NT2/D1 (cell line): ENCODE data around the gene PRR36.
"Not testable (repeated sequence)": the region's sequence is repeated elsewhere in the genome, so short reads cannot be mapped to it uniquely, and the experiment has no call there.

Experiments
- DNase-seq: peaks from one replicate; pipeline ENCODE4 v3.0.0-alpha.2; 2011; ENCODE audit warnings: low read depth, low spot score
- H3K27me3 ChIP-seq: 2 replicates; pipeline ENCODE4 v1.6.0; 2011; ENCODE audit warnings: mild to moderate bottlenecking; ENCODE audit not compliant: insufficient read length, insufficient read depth
- H3K36me3 ChIP-seq: 2 replicates; pipeline ENCODE4 v1.6.1; 2011; ENCODE audit warnings: mild to moderate bottlenecking, low read length, mixed read lengths; ENCODE audit not compliant: insufficient read depth, insufficient read length
- H3K4me1 ChIP-seq: 2 replicates; pipeline ENCODE4 v1.5.1; 2011; ENCODE audit not compliant: insufficient read depth, insufficient read length
- H3K4me3 ChIP-seq: 2 replicates; pipeline ENCODE4 v1.5.1; 2011; ENCODE audit warnings: low read depth; ENCODE audit not compliant: insufficient read length
- H3K9ac ChIP-seq: 2 replicates; pipeline ENCODE4 v1.6.0; 2011; ENCODE audit warnings: low read depth; ENCODE audit not compliant: insufficient read length
- H3K9me3 ChIP-seq: 2 replicates; pipeline ENCODE4 v1.5.1; 2011; ENCODE audit warnings: mild to moderate bottlenecking, low read length; ENCODE audit not compliant: insufficient read depth
- SUZ12 ChIP-seq: IDR thresholded peaks from 2 replicates; pipeline ENCODE4 v1.6.1; 2011; ENCODE audit not compliant: insufficient read length, insufficient read depth; ENCODE audit errors: extremely low read depth
- YY1 ChIP-seq: IDR thresholded peaks from 2 replicates; pipeline ENCODE4 v1.6.1; 2011; ENCODE audit not compliant: insufficient read length, insufficient read depth
- ZNF274 ChIP-seq: IDR thresholded peaks from 2 replicates; pipeline ENCODE4 v1.6.1; 2011; ENCODE audit warnings: mild to moderate bottlenecking, low read depth, low read length

The PRR36 gene

DNA sequence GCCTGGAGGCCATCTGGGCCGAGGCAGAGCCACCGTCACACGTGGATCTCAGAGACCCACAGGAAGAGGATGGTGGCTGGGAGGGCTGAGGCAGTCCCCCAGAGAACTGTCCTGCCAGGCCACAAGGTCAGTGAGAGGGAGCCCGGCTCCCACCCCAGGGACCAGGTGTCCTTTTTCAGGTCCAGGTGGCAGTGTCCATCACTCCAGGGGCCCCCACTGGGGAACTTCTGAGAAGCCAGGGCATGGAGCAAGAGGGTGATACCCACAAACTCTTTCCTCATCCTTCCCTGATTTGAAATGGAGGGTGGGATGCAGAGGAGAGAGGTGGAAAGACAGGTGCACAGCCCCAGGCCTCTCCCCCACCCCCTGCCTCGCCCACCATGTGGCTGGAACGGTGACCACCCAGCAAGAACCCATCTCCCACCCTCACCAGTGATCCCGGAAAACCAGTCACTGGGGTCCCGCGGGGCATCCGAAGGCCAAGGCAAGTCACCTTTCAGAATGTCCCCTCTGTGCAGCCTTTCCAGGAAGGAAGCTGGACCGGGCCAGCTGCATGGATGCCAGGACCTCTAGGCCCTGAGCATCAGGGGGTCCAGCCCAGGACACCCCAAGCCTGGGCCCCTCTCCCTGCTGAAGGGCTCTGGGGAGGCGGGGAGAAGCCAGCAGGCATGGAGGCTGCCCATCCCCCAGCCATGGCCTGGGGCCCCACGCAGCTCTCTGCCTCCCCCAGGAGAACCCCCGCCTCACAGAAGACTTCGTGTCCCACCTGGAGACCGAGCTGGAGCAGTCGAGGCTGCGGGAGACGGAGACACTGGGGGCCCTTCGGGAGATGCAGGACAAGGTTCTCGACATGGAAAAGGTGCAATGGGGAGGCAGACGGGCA lies 14.1 kb downstream of the PRR36 start:
- TF ChIP-seq SUZ12 (no peak), ZNF274 (no peak), YY1 (no peak)
- no peak overlapping the region for H3K4me3 ChIP-seq
- peaks cover 62% of the 10 kb centered on the region for H3K4me1 ChIP-seq
- peaks cover 35% of the 10 kb centered on the region for H3K27me3 ChIP-seq
- DNase-seq: no peak
- no peaks in the 10 kb centered on the region for H3K9me3 ChIP-seq
- H3K9ac ChIP-seq: peak overlapping the region; percentile 32
- no peaks in the 10 kb centered on the region for H3K36me3 ChIP-seq

DNA sequence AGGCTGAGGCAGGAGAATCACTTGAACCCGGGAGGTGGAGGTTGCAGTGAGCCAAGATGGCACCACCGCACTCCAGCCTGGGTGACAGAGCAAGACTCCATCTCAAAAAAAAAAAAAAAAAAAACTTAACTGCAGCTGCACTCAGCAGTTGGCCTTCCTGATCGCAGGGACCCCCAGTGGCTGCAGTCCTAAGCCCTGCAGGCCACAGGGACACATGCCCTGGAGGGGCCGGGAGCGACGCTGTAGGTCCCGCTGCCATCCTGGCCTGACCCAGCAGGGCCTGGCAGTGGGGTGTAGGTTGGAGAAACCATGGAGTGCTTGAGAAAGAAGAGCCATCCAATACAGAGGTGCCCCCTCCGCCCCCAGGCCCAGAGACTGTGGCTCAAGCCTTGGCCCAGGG lies 15.1 kb downstream of the PRR36 start:
- not testable (repeated sequence) for H3K4me3 ChIP-seq, H3K36me3 ChIP-seq, H3K9ac ChIP-seq, DNase-seq, H3K9me3 ChIP-seq
- Histone ChIP-seq H3K27me3 (peaks cover 43% of the 10 kb centered on the region), H3K4me1 (peaks cover 59% of the 10 kb centered on the region)

DNA sequence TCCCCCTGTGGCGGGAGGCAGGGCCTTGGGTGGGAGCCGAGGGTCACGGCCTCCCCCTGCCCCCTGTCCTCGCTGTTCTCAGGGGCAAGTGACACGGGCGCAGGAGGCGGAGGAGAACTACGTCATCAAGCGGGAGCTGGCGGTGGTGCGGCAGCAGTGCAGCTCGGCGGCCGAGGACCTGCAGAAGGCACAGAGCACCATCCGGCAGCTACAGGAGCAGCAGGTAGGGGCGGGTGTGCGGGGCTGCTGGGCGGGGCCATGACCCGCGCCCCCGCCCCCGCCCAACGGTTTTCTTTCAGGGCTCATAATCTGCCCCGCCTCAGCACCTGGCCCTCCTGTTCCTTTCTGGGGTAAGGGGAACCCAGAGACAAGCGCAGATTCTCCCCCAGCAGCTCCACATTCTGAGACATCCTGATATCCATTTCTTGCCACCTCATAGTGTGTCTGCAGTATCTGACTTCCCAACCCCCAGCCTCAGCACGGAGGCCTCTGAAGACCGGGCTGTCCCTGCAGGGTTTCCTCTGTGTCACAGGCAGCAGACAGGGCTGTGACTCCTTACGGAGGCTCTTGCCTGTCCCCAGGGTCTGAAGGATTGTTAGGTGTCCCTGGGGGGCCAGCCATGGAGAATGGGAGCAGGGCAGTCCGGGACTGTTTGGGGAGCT lies 15.9 kb downstream of the PRR36 start:
- no peak for TF ChIP-seq SUZ12
- no peak for TF ChIP-seq ZNF274
- no peak for TF ChIP-seq YY1
- H3K9me3 ChIP-seq: no peaks in the 10 kb centered on the region
- peak overlapping the region; percentile 21 for H3K4me3 ChIP-seq
- H3K36me3 ChIP-seq: no peaks in the 10 kb centered on the region
- H3K9ac ChIP-seq: peak overlapping the region; percentile 61
- H3K27me3 ChIP-seq: peaks cover 43% of the 10 kb centered on the region
- peaks cover 56% of the 10 kb centered on the region for H3K4me1 ChIP-seq
- peak; percentile 63 for DNase-seq

DNA sequence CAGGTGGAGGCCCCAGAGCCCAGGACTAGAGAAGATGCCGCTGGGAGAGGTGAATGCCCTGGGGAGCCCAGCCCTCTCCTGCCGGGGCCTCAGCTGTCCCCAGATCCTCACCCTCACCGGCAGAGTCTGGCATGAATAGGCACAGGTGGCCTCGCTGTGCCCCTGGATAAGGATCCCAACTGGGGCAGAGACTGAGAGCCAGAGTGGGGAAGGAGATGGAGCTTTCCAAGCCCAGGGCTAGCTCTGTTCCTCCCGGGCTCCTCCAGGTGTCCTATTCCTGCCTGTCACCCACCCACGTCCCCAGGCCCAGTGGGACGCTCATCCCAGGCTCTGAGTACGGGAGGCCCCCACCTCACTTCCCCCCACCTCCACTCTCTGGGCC lies 16.5 kb downstream of the PRR36 start:
- no peak for DNase-seq
- peaks cover 55% of the 10 kb centered on the region for H3K4me1 ChIP-seq
- no peaks in the 10 kb centered on the region for H3K9me3 ChIP-seq
- peak overlapping the region; percentile 21 for H3K4me3 ChIP-seq
- peaks cover 43% of the 10 kb centered on the region for H3K27me3 ChIP-seq
- H3K9ac ChIP-seq: peak overlapping the region; percentile 51
- no peak for TF ChIP-seq SUZ12
- no peak for TF ChIP-seq ZNF274
- no peaks in the 10 kb centered on the region for H3K36me3 ChIP-seq

DNA sequence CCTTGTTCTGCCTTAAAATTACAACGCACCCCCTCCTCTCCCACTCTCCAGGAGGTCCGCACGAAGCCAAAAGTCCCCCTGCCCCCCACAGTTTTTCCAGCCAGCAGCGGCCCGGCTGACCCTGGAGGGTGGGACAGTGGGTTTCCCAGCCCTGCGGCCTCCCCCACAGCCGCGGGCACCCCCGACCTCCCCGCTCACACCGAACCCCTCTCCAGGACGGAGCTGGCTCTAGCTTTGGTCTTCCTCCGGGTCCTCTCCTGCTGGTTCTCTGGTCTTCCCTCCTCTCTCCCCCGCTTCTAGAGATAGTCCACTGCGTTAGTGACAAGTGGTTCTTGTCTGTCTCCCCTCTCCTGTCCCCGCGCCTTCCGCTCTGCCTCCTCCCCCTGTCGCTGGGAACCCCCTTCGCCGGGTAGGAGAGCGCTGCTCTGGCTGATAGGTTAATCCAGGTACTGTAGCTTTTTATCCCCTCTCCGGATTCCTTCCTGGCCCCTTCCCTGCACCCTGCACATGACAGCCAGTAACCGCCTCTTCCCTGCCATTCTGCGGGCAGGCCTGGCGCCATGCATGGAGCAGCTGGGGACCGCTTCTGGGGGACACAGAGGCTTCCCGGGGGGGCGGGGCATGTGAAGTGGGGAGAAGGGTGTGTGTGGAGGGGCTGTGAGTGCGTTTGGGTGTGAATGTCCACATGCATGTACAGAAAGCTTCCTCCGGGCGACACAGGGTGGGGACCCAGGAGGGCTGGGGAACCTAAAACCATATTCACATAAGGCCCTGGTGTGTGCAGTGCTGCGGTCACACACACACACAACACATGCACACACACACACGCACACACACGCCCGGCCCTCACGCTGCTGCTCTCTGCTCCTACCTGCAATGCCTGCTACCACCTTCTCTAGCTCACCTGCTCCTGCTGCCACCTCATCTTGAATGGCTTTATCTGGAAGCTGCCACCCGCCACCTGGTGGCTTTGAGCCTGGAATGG lies 17.2 kb downstream of the PRR36 start:
- Histone ChIP-seq H3K4me1 (peaks cover 53% of the 10 kb centered on the region), H3K4me3 (no peak overlapping the region), H3K9ac (no peak overlapping the region), H3K27me3 (peaks cover 40% of the 10 kb centered on the region), H3K9me3 (no peaks in the 10 kb centered on the region), H3K36me3 (no peaks in the 10 kb centered on the region)
- no peak for DNase-seq
- TF ChIP-seq SUZ12 (no peak), YY1 (no peak), ZNF274 (no peak)

DNA sequence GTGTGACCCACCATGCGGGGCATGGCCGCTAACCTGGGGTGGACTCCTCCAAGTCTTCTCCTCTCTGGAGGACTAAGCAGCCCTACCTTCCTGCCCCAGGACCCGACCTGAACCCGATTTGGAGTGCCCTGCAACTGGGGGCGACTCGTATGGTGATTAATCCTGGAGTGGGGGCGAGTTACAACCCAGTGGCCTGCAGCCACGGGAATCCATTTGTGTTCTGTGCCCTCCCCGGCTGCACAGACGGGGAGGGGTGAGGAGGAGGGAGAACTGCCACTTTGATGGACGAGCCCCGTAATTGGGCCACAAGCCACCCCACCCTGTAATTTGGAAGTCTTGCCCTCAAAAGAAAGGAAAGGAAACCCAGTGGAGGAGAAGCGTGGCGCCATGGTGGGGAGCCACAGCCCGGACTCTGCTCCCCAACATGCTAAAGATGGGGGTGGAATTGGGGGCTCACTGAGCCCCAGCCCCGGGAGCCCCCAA lies 18.0 kb downstream of the PRR36 start:
- DNase-seq: no peak
- no peak overlapping the region for H3K9ac ChIP-seq
- peaks cover 31% of the 10 kb centered on the region for H3K27me3 ChIP-seq

More for the DNA sequence above, 18.0 kb downstream of the PRR36 start:
- Histone ChIP-seq H3K9me3 (no peaks in the 10 kb centered on the region), H3K36me3 (no peaks in the 10 kb centered on the region), H3K4me3 (no peak overlapping the region), H3K4me1 (peaks cover 44% of the 10 kb centered on the region)
- TF ChIP-seq SUZ12 (no peak), YY1 (no peak), ZNF274 (no peak)
